HG02973 (cell line): ENCODE data around the gene ZSWIM8.
"Not testable (repeated sequence)": the region's sequence is repeated elsewhere in the genome, so short reads cannot be mapped to it uniquely, and the experiment has no call there.

Source experiments
- ATAC-seq: cut with Tn5 transposase; IDR thresholded peaks from one replicate; pipeline ENCODE4 v1.9.1; 2021; ENCODE audit warnings: moderate library complexity; ENCODE audit not compliant: unreplicated experiment

The ZSWIM8 gene

GRCh38 chr10:73813333-73813732 lies 27.9 kb downstream of the ZSWIM8 start:
- no peak for ATAC-seq

- ATAC-seq = no peak
Observed at GRCh38 chr10:73814276-73814895, 29.0 kb downstream of the ZSWIM8 start.

- ATAC-seq = no peak
Observed at GRCh38 chr10:73814896-73815718, 29.7 kb downstream of the ZSWIM8 start.

GRCh38 chr10:73815719-73816030 lies 30.3 kb downstream of the ZSWIM8 start:
- ATAC-seq = no peak

GRCh38 chr10:73816917-73817729 lies 31.7 kb downstream of the ZSWIM8 start:
- ATAC-seq = no peak

GRCh38 chr10:73817826-73818225 lies 32.4 kb downstream of the ZSWIM8 start:
- no peak for ATAC-seq

- ATAC-seq = no peak
Observed at GRCh38 chr10:73818402-73818801, 33.0 kb downstream of the ZSWIM8 start.

GRCh38 chr10:73819081-73819480 lies 33.7 kb downstream of the ZSWIM8 start:
- ATAC-seq = no peak

GRCh38 chr10:73819513-73820093 lies 34.2 kb downstream of the ZSWIM8 start:
- ATAC-seq = no peak

GRCh38 chr10:73823391-73823790 lies 38.0 kb downstream of the ZSWIM8 start:
- ATAC-seq = no peak

GRCh38 chr10:73824146-73824725 lies 38.8 kb downstream of the ZSWIM8 start:
- ATAC-seq = no peak

GRCh38 chr10:73827346-73828089 lies 42.1 kb downstream of the ZSWIM8 start:
- ATAC-seq = no peak

- ATAC-seq = no peak
Observed at GRCh38 chr10:73828161-73828560, 42.8 kb downstream of the ZSWIM8 start.

GRCh38 chr10:73829090-73829489 lies 43.7 kb downstream of the ZSWIM8 start:
- not testable (repeated sequence) for ATAC-seq

- ATAC-seq = no peak
Observed at GRCh38 chr10:73836427-73836980, 51.1 kb downstream of the ZSWIM8 start.

- ATAC-seq = no peak
Observed at GRCh38 chr10:73837072-73837471, 51.7 kb downstream of the ZSWIM8 start.

GRCh38 chr10:73838008-73838567 lies 52.7 kb downstream of the ZSWIM8 start:
- ATAC-seq = no peak

GRCh38 chr10:73838827-73839226 lies 53.4 kb downstream of the ZSWIM8 start:
- no peak for ATAC-seq

GRCh38 chr10:73839276-73839966 lies 54.0 kb downstream of the ZSWIM8 start:
- no peak for ATAC-seq
